ENCODE results near the gene PRKACA.
"Not testable (repeated sequence)": the region's sequence is repeated elsewhere in the genome, so short reads cannot be mapped to it uniquely, and the experiment has no call there.

PRKACA gene

GRCh38 chr19:14042659-14043608 is 74.6 kb downstream of the PRKACA start:
- DNase-seq: not testable (repeated sequence)

Data from NCI-H2171 (cell line).